Measurements from ENCODE around the gene CHERP.
A peak's percentile ranks its signal among the peaks of the same experiment; 100 is the strongest.

Gene CHERP

DNA sequence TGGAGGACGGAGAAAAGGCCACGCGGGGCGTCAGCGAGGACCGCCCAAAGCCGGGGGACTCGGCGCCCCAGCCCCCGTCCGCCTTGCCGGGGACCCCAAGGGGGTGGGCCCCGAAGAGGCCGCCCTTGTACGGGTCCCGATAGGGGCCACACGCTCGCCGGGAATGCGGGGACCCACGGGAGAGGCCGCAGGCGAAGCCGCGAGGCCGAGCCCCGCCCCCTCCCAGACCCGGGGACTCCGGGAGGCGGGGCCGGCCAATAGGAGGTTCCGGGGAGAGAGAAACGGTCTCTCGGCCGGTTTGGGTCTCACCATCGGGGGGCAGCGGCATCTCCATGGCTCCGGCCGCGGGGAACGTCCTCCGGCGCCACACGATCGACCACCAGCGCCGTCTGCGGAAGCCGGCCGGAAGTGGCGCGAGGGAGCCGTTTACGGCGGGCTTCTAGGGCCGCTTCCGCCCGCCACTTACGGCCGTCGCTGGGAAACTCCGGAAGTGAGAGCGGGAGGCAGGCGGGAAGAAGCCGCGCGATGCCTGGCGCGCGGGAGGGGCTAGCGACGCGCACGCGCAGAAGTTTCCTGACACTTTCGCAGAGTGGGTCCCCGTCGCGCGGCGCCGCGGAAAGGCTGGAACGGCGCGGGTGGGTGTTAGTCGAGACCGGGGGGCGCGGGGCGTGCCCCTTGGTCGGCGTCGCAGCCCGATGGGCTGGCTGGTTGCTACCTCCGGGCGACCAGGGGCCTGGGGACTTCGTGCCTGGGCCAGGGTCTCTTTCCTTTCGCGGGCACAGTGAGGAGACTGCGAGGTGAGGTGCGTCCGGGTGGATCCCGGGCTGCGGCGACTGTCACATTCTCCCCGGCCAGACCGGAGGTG lies at the start of gene CHERP:
TSS of gene CHERP (minus strand) at position 393 of the 865 bp plus-strand sequence. CDS start at position 334, 59 bp downstream.
- peak; percentile 94 to 95 for DNase-seq

DNA sequence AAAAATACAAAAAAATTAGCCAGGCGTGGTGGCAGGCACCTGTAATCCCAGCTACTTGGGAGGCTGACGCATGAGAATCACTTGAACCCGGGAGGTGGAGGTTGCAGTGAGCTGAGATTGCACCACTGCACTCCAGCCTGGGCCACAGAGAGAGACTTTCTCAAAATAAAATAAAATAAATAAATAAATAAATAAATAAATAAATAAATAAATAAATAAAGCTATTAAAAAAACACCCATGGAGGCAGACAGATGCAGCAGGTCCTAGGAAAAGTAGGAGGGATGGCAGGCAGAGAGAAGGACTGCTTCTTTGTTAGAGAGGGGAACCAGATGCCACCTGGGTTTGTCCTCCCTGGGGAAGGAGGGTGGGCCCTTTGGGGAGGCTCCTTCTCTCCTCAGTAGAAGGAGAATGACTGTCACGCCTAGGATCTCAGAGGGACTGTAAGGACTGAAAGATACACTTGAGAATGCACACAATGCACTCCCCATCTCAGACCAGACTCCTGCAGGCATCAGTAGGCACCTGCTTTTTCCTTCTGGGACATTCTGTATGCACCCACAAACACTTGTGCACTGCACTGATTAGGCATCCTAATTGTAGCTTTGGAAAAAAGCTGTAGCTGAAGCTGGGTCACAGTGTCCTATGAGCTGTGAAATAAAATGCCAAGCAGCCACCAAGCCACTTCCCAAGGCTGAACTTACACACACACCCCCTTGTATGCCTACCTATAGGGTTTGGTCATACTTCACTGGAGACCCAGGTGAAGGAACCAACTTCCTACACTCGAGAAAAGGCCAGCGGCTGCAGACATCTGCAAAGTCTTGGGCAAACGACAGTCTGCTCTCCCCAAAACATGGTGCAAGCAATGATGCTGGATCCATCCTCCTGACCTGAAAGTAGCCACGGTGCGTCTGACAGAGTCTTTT lies 48.9 kb upstream of the CHERP start:
- peak in 1 of 2 experiments; percentile 51 for DNase-seq

DNA sequence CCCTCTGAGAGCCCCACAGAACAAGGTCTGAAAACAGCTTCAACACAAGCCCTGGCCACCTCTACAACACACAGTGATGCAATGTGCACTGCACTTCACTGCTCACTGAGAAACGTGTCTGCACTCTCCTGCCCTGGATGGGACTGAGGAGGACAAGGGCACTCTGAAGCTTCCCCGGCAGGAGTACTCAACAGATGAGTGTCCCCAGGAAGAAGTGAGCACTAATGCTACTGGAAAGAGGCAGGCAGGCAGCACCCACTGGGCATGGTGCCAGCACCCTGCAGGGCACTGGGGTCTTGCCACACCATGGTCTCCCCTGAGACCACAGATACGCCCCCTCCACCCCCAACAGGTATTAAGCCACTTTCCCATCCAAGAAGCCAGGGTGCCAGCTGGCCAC lies 47.7 kb upstream of the CHERP start:
- peak; percentile 34 to 67 for DNase-seq

- DNase-seq = no peak
Measured at GRCh38 chr19:16588824-16589577, 46.8 kb upstream of the CHERP start.

DNA sequence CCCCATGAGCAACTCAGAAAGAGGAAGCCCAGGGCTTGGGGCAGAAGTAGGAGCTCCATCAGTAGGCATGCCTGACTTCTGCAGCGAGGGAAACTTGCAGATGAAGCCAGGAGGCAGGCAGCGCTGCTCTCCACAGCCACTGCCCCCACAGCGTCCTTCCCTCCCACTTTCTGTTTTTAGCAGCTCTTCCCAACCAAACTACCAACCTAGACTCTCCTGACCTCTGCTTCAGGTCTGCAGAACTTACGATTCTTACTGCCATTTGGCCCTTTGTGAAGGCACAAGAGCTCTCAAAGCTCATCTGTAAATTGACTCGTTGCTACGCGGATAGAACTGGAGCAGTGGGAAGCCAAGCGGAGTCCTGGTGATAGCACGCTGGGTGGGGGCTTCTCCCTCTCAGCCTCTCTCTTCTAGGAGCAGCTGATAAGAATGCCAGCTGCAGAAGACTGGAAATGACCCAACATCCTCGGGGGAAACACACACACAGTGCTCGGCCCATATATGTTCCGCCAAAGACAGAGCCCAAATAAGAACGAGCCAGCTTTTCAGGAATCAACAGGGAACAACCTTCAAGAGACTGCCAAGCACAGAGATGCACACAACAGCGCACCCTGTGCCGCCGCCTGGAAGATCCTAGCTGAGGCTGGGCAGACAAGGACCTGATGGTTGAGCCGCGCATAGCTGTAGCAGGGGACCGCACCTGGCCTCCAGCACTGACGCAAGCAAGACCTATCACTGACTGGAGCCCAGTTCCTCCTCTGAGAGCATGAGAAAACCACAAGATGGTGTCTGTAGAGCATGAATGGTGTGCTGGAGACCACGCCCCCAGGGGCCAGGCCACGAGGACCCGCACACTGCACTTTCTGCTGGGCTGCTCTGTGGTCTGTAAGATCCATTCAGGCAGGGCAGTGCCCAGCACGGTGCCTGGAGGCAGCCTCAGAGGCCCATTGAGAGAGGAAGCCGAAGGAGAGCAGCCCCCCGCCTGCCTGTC lies 45.9 kb upstream of the CHERP start:
- no peak for DNase-seq

- DNase-seq = peak; percentile 30 to 67
Measured at GRCh38 chr19:16586991-16587832, 45.0 kb upstream of the CHERP start.

DNA sequence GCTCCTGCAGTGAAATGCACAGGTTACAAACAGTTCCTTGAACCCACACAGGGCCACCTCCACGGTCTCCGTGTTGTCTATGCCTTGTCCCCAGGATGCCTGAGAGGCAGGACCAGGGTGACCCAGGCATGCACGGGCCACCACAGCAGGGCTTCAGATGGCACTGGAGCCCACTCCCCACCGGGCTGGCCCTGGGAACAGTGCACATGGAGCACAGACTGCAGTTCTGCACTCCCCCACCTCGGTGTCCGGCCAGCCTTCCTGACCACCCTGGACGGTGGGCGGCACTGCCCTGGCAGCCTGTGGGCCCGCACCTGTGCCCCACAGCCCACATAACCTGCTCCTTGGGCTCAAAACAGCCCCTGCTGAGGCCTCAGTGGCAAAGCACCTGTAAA lies 44.2 kb upstream of the CHERP start:
- no peak for DNase-seq

DNA sequence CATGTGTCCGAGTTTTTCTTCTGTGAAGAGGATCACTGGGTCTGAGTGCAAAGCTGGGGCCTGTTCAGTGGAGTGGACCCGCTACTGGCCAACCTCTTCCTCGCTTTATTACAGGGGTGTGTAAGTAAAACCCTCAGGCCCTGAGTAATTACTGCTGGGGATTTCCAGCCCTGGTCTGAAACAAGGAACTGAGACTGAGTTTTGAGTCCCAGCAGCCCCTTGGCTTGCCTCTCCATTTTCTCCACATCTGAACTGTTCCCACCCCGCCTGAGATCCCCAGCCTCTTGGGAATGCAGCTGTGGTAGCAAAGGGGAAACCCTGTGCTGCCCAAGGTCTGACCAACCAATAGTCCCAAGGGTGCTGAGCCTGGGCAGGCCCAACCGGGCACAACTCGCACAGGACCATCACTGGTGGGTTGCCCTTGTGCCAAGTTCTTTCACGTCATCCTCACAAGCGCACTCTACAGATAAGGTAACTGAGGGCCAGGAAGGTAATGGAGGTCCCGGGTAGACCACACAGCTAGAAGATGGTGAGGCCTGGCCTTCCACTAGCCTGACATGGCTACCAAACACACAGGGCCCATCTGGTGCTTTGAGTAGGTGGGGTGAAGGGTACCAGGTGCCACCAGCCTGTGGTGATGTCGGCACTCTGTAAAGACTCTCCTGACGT lies 43.7 kb upstream of the CHERP start:
- DNase-seq = peak in 1 of 2 experiments; percentile 20

DNA sequence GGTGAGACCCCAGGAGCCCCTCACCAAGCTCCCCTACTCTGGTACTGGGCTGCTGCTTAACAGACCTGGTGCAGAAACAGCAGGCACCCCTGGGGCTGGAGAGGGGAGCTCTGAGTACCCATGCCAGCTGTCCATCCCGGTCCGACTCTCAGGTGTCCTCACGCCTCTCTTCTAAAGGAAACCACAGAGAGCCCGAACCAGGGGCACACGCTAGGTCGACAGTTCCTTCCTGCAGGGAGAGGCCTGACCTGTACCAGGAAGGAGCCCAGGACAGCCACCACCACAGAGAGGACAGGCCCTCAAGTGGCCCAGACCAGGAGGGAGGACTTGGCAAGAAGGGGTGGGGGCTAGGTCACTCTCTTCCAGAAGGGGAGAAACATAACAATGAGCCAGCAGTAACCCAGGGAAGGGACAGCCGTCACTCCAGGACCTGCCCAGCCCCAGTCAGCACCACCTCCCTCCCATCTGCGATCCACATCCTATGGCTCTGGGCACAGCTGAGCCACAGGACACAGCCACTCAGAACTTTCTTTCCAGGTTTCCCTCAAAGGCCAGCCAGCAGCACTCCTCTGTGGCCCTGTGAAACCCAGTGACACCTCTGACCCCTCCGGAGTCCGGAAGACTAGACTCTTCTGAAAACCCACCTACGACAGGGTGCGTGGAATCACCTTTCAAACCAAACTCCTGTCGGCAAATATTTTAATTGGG lies 43.0 kb upstream of the CHERP start:
- DNase-seq = peak; percentile 41 to 57

DNA sequence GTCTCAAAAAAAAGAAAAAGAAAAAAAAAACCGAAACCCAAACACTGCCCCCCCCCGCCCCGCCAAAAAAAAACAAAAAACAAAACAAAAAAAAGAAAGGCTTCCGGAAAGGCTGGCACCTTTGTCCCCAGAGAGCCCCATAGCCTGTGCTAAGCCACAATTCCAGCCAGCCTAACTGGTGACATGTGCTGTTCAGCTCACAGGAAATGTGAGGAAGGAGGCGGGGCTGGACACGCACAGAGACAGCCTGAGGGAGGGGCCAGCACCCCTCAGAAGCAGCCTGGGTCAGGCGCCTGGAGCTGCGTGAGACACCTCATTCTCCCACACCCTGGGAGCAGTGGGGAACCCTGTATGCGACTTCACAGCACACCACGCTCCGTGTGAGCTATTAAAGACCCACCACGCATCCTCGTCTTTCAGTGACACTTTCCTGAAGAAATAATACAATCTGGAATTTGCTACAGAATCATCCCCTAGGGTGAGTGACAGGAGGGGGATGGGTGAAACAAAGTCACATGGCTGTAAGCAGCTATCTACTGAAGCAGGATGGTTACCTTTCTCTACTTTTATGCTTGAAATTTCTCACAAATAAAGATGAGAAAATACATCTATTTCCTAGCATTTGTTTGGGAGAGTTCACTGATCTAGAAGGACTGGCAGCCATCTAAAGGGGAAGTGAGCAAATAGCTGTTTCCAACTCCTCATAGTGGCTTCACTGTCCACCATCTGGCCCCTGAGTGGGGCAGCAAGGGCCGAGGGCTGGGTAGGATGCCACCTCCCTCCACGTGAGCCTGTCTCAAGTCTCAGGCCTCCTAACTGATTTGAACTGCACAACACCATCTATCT lies 42.2 kb upstream of the CHERP start:
- DNase-seq = peak; percentile 68 to 84

DNA sequence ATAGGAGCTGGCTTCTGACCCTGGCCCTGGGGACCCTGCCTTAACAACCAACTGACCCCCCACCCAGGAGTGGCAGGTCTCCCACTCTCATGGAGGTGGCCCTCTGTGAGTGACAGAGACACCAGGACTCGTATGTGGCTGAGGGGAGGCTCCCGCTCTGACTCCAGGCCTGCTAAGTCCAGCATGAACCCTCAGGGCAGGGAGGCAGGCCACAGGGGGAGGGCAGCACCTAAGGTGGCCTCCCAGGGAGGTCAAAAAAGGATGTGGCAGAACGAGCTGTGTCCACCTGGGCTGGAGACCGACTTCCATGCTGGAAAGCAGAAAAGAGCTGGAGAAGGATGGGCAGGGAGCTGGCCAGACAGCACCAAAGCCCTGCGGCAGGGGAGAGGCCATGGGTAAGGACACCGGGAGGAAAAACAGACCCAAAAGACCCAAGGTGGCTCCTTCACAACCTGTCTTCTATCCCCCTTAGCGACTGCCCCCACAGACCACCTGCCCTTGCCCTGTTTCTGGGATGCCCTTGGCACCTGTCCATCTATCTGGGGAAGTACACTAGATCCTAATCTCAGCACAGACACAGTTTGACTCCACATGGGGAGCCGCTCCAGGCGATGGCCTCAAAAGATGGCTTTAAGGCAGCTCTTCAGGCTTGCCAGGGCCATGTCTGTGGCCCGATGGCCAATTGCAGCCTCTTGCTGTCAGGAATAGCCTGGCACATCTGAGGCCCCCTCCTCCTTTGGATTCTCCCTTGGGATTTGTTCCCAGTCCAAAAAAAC lies 40.4 kb upstream of the CHERP start:
- DNase-seq = no peak

DNA sequence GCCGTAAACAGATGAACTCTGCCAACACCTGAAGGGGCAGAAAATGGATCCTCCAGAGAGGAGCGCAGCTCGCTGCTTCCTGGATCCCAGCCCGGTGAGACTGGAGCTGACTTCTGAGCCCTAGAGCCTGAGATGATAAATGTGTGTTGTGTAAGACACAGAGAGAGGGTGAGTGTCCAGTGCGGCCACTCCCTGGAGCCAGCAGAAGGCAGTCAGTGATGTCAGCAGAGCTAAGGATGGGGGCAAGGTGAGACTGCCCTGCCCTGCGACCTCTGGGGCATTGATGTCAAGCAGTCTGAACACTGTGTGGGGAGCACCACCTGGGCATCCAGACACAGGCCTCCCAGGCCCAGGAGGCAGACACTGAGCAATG lies 39.7 kb upstream of the CHERP start:
- no peak for DNase-seq

DNA sequence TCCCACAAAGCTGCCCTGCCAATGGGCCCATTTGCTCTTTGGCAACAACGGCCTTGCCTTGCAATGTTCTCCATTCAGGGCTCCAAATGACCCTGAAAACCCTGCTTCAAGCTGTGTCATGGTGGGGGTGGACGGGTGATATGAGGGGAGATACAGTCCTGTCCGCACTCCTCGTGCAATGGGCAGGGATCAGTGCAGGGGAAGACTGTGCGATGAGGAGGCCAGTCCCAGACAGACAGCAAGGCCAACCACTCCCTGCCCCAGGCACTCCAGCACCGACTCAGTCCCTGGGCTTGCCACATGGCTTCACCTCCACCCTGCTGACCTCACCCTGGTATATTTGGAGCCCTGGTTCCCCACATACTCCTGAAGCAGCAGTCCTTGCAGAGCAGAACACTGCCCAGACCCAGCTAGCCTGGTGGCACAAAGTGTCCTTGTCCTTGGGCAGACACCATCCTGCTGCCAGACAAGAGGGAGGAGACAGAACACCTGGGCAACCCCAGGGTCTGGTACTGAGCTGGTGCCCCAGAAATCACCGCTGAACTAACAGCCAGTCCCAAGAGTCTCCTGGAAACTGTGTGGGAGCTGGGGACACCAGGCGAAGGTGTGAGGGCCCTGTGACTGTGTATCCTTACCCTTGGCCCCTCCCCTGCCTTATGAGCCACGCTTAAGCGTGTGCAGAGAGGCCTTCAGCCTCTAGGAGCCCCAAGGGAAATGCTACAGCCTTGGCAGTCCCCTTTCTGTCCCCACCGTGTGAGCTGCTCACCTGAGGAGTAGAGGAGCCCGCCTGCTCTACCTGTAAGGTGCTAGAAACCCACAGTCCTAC lies 39.1 kb upstream of the CHERP start:
- DNase-seq = no peak

GRCh38 chr19:16579381-16579780 lies 37.1 kb upstream of the CHERP start:
- no peak for DNase-seq

DNA sequence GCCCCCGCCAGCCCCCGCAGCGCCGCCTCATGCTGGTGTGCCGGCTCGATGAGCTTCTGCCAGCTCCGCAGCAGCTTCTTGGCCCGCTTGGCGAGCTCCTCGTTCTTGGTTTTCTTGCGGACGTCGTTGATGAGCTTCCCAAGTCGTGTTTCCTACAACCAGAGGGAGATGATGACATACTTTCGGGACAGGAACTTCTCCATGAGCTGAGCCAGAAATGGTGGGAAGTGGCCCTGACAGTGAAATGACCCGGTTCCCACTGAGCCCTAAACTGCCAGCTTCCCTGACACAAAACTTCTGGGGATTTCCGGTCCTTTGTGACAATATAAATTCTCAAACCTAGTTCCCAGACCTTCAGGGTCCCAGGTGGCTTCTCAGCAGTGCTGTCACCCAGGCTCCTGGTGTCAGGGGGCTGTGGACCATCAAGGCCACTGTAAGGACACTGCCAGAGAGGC lies 35.3 kb upstream of the CHERP start:
- DNase-seq = no peak

DNA sequence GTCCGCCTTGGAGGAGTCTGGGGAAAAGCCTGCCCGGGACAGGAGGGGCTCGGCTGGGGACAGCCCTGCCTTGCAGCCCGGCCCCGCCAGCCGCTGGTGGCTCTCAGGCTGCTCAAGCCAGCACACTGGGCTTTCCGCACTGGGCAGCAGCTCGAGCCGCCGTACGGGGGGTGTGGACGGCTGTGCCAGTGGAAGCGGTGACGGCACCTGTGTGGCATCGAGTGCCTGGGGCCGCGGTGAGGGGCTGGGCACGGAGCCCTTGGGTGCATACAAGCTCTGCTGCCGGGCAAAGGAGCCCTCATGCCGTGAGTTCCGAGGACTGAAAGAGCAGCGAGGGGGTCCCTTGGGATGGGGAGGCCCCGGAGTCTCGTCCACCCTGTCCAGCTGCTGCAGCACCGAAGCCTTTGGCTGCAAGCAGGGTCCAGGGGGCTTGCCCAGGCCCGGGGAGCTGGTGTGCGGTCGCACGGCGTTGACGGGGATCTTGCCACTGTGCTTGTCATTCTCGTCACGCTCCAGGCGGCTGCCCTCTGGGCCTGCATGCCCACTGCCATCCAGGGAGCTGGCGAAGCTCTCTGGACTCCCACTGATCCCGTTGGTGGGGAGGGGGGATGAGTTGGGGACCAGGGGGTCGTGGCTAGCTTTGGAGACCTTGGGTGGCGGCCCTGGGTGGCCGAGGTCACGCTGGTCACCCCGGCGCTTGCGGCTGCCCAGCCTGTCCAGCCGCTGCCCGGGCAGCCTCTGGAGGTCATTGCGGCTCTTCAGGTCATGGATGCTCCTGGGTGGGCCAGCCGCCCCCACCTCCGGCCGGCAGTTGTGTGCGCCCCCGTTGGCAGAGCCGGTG lies 34.7 kb upstream of the CHERP start:
- no peak for DNase-seq

All from NCI-H524 (cell line).